COLO668 (cell line): ENCODE data around the gene EFNB3.

Experiments used
- DNase-seq: peaks from one replicate; lab custom pipeline; 2025; ENCODE audit not compliant: unreplicated experiment; lab: John Stamatoyannopoulos, UW

EFNB3 gene, protein sequence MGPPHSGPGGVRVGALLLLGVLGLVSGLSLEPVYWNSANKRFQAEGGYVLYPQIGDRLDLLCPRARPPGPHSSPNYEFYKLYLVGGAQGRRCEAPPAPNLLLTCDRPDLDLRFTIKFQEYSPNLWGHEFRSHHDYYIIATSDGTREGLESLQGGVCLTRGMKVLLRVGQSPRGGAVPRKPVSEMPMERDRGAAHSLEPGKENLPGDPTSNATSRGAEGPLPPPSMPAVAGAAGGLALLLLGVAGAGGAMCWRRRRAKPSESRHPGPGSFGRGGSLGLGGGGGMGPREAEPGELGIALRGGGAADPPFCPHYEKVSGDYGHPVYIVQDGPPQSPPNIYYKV

GRCh38 chr17:7704601-7705268, at the start of gene EFNB3:
Gene EFNB3 (plus strand): TSS chr17:7705202. CDS start chr17:7705599, 397 bp downstream.
- no peak for DNase-seq

- no peak for DNase-seq
Observed at GRCh38 chr17:7655541-7655840, 49.5 kb upstream of the EFNB3 start.

- no peak for DNase-seq
Observed at GRCh38 chr17:7656958-7657609, 47.9 kb upstream of the EFNB3 start.

- no peak for DNase-seq
Observed at GRCh38 chr17:7667656-7668406, 37.2 kb upstream of the EFNB3 start.

DNA sequence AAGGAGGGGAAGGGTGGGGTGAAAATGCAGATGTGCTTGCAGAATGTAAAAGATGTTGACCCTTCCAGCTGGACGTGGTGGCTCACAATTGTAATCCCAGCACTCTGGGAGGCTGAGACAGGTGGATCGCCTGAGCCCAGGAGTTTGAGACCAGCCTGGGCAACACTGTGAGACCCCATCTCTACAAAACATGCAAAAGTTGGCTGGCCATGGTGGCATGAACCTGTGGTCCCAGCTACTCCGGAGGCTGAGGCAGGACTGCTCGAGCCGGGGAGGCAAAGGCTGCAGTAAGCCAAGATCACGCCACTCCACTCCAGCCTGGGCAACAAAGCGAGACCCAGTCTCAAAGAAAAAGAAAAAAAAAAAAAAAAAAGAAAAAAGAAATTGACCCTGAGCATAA, 36.5 kb upstream of the EFNB3 start:
- DNase-seq, result no peak

DNA sequence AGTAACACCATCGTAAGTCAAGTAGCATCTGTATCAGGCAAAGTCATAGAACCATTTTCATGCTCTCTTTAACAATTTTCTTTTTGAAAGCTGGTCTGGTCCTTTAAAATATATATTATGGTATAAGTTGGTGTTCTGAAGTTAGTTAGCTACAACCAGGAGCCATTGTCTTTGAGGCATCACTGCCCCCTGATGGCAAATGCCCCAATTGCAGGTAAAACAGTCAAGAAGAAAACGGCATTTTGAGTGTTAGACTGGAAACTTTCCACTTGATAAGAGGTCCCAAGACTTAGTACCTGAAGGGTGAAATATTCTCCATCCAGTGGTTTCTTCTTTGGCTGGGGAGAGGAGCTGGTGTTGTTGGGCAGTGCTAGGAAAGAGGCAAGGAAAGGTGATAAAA, 31.8 kb upstream of the EFNB3 start:
- DNase-seq, result peak; percentile 1

GRCh38 chr17:7674934-7675333, 30.1 kb upstream of the EFNB3 start:
- no peak for DNase-seq

GRCh38 chr17:7676533-7676932, 28.5 kb upstream of the EFNB3 start:
- no peak for DNase-seq

- DNase-seq, result no peak
Observed at GRCh38 chr17:7677388-7678067, 27.5 kb upstream of the EFNB3 start.

DNA sequence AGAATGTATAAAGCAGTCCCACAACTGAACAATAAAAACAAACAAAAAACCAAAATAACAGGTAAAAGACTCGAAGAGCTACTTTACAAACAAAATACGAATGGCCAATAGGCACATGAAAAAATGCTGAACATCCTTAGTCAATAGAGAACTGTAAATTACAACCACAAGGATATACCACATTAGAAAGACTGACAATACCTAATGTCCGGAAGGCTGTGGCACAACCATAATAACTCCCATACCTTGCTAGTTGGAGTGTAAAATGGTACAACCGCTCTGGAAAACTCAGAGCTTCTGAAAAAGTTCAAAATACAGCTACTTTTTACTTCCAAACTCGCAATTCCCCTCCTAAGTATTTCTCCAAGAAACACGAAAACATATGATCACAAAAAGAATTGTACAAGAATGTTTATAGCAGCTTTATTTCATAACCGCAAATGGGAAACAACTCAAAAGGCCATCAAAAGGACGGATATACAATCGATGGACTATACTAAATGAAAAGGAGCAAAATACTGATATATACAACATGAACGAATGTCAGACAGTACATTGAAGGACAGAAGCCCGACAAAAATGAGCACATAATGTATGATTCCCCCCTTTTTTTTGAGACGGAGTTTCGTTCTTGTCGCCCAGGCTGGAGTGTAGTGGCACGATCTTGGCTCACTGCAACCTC, 20.0 kb upstream of the EFNB3 start:
- DNase-seq, result no peak

GRCh38 chr17:7685533-7686221, 19.3 kb upstream of the EFNB3 start:
- peak; percentile 88 for DNase-seq

DNA sequence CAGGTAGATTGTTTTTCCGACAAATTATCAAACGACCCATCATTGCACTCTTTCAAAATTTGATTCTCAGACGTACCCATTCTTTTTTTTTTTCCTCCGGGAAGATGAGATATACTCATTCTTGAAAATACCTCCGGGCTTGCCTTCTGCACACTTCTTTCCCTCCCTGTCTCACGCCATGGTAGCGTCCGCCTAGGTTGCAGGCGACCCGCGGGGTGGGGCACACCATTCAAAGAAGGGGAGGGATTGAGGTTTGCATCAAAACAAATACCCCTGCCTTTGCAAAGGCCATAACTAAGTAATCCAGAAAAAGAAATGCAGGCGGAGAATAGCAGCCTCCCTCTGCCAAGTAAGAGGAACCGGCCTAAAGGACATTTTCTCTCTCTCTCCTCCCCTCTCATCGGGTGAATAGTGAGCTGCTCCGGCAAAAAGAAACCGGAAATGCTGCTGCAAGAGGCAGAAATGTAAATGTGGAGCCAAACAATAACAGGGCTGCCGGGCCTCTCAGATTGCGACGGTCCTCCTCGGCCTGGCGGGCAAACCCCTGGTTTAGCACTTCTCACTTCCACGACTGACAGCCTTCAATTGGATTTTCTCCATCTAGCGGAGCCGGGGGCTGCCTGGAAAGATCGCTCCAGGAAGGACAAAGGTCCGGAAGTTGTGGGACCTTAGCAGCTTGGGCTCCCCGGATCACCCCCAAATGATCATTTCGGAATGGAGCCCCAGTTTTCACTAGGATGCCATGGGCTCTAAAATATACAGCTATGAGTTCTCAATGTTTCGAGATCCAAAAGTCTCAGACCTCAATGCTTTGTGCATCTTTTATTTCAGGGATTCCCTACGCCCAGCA, 18.6 kb upstream of the EFNB3 start:
- peak; percentile 76 for DNase-seq

- peak; percentile 78 for DNase-seq
Observed at GRCh38 chr17:7687072-7687907, 17.7 kb upstream of the EFNB3 start, which contains the start of gene TP53. Gene TP53 (minus strand): TSS chr17:7687490. CDS start chr17:7676594, 10,896 bp downstream.

DNA sequence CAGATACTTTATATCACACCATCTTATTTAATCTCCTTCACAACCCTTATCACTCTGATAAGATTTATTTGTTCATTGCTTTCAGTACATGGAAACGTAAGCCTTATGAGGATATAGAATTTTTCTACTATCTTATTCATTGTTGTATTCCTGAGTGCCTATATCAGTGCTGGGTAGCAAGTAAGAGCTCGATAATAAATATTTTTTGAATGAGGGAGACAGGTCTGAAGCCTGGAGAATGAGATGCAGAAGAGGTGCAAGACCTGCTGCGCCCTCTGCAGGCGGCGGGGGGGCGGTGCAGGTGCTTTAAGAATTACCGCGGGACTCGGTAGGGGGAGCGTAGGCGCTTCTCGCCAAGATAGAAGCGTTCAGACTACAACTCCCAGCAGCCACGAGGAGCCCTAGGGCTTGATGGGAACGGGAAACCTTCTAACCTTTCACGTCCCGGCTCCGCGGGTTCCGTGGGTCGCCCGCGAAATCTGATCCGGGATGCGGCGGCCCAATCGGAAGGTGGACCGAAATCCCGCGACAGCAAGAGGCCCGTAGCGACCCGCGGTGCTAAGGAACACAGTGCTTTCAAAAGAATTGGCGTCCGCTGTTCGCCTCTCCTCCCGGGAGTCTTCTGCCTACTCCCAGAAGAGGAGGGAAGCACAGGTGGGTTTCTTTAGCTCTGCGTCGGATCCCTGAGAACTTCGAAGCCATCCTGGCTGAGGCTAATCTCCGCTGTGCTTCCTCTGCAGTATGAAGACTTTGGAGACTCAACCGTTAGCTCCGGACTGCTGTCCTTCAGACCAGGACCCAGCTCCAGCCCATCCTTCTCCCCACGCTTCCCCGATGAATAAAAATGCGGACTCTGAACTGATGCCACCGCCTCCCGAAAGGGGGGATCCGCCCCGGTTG, 16.8 kb upstream of the EFNB3 start, which contains the start of gene WRAP53:
Gene WRAP53, plus strand, starts transcription at position 570 of the 900 bp plus-strand sequence. Its CDS starts 172 bp downstream, at position 742.
- DNase-seq, result peak; percentile 94

DNA sequence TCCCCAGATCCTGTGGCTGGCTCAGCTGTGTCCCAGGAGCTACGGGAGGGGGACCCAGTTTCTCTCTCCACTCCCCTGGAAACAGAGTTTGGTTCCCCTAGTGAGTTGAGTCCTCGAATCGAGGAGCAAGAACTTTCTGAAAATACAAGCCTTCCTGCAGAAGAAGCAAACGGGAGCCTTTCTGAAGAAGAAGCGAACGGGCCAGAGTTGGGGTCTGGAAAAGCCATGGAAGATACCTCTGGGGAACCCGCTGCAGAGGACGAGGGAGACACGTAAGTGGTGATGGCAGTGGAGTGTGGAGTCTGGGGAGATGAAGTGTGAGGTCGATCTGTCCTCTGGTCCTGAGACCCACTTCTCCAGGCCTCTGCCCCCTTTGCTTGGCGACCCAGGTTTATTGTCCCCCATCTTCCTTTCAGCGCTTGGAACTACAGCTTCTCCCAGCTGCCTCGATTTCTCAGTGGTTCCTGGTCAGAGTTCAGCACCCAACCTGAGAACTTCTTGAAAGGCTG, 16.1 kb upstream of the EFNB3 start:
- no peak for DNase-seq

DNA sequence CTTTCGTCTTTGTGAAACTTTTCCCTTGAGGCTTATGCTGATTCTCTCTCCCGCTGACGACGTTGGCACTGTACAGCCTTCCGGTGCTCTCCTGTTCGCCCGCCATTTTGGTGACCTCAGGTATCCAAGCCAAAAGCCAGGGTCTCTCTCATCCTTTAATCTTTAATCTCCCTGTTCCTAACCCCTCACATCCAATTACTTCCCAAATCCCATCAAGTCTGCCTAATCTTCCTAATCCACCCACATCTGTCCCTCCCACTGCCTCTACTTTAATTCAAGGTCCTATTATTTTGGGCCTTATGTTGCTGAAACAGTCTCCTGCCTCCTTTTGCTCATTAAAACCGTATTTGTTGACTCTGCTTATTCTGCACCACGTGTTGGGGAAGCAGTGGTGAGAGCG, 9.4 kb upstream of the EFNB3 start:
- no peak for DNase-seq
